NCI-H187 (cell line): Measurements from ENCODE around the gene CEP57L1.
A peak's percentile ranks its signal among the peaks of the same experiment; 100 is the strongest.
"Not testable (repeated sequence)": the region's sequence is repeated elsewhere in the genome, so short reads cannot be mapped to it uniquely, and the experiment has no call there.

Experiments used
- DNase-seq, 2 experiments: peaks; one replicate each; lab custom pipeline; 2025; lab: John Stamatoyannopoulos, UW

Gene CEP57L1

GRCh38 chr6:109105681-109106080, 10.4 kb downstream of the CEP57L1 start:
- no peak for DNase-seq

- DNase-seq = not testable (repeated sequence)
Observed at GRCh38 chr6:109109663-109110062, 14.4 kb downstream of the CEP57L1 start.

- DNase-seq = not testable (repeated sequence)
Observed at GRCh38 chr6:109112663-109113062, 17.4 kb downstream of the CEP57L1 start.

DNA sequence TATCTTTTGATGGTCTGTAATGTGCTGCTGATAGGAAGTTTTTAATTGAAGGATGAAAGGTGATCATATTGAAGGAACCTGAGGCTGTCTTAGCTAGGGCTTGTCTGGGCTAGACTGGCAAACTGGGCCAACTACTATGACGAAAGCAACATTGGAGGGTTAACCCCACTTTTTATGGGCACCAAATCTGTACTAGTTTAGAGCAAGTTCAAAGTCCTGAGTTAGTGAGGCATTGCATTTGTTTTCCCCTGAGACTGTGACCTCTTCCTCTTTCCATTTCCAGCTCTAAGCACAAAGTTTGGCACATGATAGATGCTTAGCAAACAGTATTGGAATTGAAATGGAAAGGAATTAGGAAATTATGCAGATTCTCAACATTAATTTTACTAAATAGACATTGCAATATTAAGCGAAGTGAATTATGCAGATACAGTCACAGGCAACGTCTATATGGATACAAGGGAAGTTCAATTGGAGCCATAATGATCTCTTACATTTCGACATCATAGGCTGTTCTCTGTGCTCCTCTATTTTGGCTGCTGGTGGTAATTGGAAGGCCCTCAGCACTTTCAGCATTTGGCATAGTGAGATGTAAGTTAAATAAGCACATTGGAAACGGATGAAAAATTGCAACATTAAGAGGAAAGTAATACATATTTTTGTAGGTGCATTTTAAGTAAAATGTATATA, 22.2 kb downstream of the CEP57L1 start:
- DNase-seq = no peak

- DNase-seq = no peak
Observed at GRCh38 chr6:109118337-109118736, 23.0 kb downstream of the CEP57L1 start.

DNA sequence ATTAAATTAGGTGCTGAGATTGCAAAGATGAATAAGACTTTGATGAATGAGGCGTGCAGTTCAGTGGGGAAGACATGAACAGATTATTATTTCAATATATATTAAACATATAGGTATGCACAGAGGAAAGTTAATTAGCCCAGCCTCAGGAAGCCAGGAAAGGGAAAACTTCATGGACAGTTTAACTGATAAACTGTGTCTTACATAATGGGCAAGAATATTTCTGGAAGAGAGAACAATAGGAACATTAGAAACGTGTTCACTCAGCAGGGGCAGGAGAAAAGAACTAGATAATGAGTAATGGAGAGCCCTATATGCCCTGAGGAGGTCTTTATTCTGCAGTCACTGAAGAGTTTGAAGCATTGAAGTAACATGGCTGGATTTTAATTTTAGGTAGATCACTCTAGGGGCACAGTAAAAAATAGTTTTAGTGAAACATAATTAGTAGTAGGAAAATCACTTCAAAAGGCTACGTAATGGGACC, 23.6 kb downstream of the CEP57L1 start:
- no peak for DNase-seq

- no peak for DNase-seq
Observed at GRCh38 chr6:109121411-109121810, 26.1 kb downstream of the CEP57L1 start.

- no peak for DNase-seq
Observed at GRCh38 chr6:109124219-109124618, 28.9 kb downstream of the CEP57L1 start.

DNA sequence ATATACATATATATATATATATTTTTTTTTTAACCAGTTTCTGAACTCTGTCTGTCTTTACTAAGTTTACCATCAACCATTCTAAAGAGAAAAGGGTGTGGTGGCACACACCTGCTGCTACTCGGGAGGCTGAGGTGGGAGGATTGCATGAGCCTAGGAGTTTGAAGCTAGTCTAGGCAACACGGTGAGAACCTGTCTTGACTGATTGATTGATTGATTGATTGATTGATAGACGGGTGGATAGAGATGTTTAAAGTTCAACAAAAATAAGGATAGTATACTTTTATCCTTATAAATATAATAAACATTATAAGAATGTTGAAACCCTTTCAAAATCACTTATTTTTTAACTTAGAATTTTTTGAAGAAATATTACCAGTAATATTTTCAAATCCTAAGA, 30.2 kb downstream of the CEP57L1 start:
- DNase-seq = no peak

- no peak for DNase-seq
Observed at GRCh38 chr6:109130065-109130464, 34.8 kb downstream of the CEP57L1 start.

DNA sequence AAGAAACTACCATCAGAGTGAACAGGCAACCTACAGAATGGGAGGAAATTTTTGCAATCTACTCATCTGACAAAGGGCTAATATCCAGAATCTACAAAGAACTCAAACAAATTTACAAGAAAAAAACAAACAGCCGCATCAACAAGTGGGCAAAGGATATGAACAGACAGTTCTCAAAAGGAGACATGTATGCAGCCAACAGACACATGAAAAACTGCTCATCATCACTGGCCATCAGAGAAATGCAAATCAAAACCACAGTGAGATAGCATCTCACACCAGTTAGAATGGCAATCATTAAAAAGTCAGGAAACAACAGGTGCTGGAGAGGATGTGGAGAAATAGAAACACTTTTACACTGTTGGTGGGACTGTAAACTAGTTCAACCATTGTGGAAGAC, 40.3 kb downstream of the CEP57L1 start:
- not testable (repeated sequence) for DNase-seq

DNA sequence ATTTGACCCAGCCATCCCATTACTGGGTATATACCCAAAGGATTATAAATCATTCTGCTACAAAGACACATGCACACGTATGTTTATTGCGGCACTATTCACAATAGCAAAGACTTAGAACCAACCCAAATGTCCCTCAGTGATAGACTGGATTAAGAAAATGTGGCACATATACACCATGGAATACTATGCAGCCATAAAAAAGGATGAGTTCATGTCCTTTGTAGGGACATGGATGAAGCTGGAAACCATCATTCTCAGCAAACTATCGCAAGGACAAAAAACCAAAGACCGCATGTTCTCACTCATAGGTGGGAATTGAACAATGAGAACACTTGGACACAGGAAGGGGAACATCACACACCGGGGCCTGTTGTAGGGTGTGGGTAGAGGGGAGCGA, 40.7 kb downstream of the CEP57L1 start:
- DNase-seq = not testable (repeated sequence)

- DNase-seq = not testable (repeated sequence)
Observed at GRCh38 chr6:109136530-109136929, 41.2 kb downstream of the CEP57L1 start.

DNA sequence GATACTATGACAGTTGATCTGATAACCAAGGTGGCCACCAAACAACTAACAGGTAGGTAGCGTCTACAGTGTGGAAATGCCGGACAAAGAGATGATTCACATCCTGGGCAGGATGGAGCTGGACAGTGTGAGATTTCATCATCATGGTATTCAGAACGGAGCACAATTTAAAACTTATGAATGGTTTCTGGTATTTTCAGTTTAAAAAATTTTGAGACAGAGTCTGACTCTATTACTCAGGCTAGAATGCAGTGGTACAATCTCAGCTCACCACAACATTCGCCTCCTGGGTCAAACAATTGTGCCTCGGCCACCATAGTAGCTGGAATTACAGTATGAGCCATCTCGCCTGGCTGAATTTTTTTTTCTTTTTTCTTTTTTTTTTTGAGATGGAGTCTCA, 43.8 kb downstream of the CEP57L1 start:
- no peak for DNase-seq

DNA sequence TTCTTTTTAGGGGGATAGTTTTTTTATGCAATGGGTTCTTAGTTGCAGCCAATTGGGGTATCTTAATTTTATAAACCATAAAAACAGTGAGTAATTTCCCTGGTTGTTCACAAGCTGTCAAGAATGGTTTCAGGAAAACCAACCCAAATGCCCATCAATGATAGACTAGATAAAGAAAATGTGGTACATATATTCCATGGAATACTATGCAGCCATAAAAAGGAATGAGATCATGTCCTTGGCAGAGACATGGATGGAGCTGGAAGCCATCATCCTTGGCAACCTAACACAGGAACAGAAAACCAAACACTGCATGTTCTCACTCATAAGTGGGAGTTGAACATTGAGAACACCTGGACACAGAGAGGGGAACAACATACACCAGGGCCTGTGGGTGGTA, 46.8 kb downstream of the CEP57L1 start:
- DNase-seq = not testable (repeated sequence)

DNA sequence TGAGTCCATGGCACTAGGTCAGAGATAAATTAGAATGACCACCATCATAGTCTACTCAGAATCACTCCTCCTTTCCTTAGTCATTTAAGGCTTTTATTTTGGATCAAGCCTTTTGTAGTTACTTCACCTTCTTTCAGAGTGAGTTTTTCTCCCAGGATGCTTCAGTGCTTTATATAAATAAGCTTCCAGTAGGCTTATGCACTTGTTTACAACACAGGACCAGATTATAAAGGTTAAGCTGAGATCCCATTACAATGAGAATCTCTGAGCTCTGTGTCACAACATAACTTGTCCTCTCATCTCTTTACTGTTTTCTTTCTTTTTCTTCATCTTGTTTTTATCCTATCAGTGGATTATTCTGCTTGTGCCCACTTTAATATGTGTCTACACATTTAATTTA, 47.9 kb downstream of the CEP57L1 start:
- DNase-seq = no peak

GRCh38 chr6:109148251-109148650, 52.9 kb downstream of the CEP57L1 start:
- DNase-seq = not testable (repeated sequence)

- DNase-seq = not testable (repeated sequence)
Observed at GRCh38 chr6:109148716-109149115, 53.4 kb downstream of the CEP57L1 start.

- no peak for DNase-seq
Observed at GRCh38 chr6:109153752-109154151, 58.4 kb downstream of the CEP57L1 start.

GRCh38 chr6:109164331-109164730, 69.0 kb downstream of the CEP57L1 start:
- no peak for DNase-seq

DNA sequence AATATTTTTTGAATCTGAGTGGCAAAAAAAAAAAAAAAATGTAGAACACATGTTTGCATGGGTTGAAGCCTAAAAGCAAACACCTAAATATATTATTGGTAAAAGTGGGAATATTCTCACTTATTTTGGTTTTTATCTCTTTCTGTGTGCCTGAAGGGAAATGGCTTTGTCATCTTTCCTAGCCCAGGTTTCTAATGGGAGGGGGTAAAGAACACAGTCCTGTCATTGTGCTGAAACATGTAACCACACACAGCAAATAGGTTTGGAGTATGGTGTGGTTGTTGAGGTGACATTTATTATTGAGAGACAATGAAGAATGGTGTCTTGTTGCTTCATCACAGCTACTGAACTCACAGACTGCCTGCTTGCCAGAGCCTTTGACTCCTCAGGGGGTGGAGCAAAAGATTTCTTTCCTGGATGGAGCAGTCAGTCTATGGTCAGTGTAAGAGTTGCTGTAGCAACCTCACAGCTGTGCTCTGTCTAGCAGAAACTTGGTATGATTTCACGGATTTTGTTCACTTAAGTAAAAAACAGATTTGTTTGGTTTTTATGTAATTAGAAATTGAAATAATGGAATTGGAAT, 70.2 kb downstream of the CEP57L1 start:
- peak in 1 of 2 experiments; percentile 12 for DNase-seq

DNA sequence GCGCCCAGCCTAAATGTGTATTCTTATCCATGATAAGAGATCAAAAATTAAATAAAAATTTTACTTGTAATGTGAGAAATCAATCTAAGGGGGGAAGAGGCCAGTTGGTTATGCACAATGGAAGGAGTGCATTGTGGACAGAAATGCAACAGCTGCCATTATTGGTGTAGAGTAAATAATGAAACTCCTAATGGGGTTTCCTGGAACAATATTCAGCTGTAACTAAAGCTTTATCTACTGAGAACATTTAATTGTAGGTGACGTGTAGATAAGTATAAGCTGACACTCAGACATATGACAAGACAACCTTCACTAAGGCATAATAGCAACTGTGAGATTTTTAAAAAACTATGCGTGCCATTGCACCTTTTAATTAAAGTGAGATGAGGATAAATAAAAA, 71.4 kb downstream of the CEP57L1 start:
- no peak for DNase-seq

DNA sequence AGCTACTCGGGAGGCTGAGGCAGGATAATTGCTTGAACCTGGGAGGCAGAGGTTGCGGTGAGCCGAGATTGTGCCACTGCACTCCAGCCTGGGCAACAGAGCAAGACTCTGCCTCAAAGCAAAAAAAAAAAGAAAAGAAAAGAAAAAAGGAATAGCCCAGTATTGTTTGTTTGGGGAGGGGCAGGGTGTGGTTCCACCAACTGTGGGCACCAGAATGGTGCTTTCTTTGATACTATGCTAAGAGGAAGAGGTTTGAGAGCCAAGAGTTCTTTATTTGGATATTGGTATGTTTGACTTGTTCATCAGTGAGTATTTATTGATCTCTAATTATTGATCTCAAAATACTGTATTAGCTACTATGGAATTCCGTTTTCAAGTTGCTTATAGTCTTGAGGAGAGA, 72.3 kb downstream of the CEP57L1 start:
- no peak for DNase-seq

- no peak for DNase-seq
Observed at GRCh38 chr6:109170333-109170732, 75.0 kb downstream of the CEP57L1 start.
